A549 treated with RU486 at 1 μM for 4 hours (cell line): Measurements from ENCODE around the gene RBM27. TPM values are rescaled to one million over a fixed set of nuclear protein-coding genes. Genes with fewer than 3 reads are reported as not detected.

Experiments used
- total RNA-seq: library from RNA; stranded (reverse); fragments of 200-300 nt; extraction: Qiagen RNA extraction; gene quantifications from 5 replicates; pipeline ENCODE4 v1.2.3, GENCODE V29; 2022; ENCODE audit warnings: low read depth

RBM27 gene
- 5.3 to 14.9 TPM (median 13.2 TPM) in 5 replicates for total RNA-seq

DNA sequence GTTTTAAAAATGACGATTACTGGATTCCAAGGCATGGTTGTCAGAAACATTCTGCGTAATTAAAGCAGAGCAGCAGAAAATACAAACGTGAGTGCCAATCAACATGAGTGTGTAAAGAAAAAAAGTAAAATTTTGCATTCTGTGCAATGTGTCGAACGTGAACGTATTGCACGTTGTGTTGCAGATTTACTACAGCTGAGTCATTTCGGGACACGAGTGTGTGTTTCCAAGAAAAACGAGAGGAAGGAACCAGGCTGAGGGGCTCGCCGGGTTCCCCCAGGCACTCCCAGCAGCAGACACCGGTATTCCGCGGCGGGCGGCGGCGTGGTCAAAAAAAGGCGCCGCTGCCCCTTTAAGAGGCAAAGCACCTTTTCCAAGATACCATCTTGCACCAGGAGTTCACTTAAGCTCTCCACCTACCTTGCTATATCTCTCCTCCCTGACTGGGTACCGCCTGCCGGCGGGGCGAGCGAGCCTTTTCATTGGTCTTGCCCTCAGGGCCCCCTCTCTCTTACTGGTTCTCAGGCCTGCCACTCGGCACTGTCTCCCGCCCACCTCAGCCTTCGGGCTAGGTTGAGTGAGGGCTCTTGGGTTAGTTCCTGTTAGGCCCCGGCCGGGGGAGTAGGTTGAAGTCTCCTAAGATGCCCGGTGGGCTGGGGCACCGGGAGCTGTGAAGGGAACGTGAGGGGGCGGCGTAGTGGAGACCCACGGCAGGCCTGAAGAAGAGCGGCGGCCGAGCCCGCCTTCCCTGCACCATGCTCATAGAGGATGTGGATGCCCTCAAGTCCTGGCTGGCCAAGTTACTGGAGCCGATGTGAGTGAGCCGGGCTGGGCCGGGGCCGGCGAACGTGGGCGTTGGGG lies at the start of gene RBM27:
TSS of gene RBM27 (plus strand) at position 595 of the 861 bp plus-strand sequence. CDS start at position 756, 161 bp downstream.

Other genes starting within 250 kb of the RBM27 start
- 0.29 TPM in 1 of 5 replicates, not detected in the others for gene PLAC8L1, start 98.0 kb upstream of the RBM27 start, total RNA-seq
- gene LARS1, start 21.0 kb upstream of the RBM27 start, total RNA-seq = 55.1 to 62.0 TPM (median 55.9 TPM) in 5 replicates
- 0.09 to 0.17 TPM (median 0.14 TPM) in 4 of 5 replicates, not detected in the other for gene POU4F3, start 135.2 kb downstream of the RBM27 start, total RNA-seq
- 38.6 to 56.4 TPM (median 52.5 TPM) in 5 replicates for gene TCERG1, start 243.7 kb downstream of the RBM27 start, total RNA-seq